ENCODE results near the gene CBFA2T3.

CBFA2T3 gene

DNA sequence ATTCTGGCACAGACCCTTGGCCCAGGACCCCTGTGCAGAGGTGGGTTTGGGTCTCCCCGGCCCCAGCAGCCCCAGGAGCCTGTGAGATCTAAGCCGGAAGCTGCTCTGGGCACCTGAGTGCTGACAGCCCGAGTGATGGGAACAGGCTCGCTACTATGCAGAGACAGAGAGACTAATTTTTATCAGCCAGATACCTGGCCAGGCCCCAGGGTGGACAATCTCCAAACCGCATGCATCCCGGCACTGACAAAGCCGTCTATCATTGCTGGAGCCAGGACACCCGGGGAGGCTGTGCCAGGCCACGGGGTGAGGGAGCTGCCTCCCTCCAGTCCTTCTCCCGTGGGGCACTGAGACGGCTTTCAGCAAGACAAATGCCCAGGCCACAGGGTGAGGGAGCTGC is 25.0 kb downstream of the CBFA2T3 start:
- no peak for DNase-seq (ENCODE audit: low read depth)
- TF ChIP-seq, protein P1, sequence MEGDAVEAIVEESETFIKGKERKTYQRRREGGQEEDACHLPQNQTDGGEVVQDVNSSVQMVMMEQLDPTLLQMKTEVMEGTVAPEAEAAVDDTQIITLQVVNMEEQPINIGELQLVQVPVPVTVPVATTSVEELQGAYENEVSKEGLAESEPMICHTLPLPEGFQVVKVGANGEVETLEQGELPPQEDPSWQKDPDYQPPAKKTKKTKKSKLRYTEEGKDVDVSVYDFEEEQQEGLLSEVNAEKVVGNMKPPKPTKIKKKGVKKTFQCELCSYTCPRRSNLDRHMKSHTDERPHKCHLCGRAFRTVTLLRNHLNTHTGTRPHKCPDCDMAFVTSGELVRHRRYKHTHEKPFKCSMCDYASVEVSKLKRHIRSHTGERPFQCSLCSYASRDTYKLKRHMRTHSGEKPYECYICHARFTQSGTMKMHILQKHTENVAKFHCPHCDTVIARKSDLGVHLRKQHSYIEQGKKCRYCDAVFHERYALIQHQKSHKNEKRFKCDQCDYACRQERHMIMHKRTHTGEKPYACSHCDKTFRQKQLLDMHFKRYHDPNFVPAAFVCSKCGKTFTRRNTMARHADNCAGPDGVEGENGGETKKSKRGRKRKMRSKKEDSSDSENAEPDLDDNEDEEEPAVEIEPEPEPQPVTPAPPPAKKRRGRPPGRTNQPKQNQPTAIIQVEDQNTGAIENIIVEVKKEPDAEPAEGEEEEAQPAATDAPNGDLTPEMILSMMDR (IDR thresholded peaks at IDR 0.05; ENCODE audit: control insufficient read depth, insufficient read depth, low read depth, low read length, missing control alignments) = no peak
- no peak overlapping the region for H3K4me3 ChIP-seq (ENCODE audit: control insufficient read depth, low read depth, low read length)

DNA sequence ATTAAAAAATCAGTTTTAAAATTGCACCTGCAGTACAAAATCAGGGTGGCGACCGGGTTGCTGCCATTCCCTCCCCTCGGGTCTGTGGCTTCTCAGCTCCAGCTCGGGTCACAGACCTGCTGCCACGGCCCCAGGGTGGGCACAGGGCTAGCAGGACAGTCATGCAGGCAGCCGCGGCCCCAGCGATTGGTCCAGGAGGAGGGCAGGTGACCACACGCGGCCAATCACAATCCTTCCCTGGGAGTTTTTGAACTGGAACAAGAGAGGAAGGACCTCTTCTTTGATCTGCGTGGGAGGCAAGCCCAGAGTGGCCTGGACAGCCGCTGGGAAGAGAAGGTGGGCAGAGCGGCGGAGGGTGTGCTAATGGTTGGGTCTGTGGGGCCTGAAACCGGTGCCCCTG is 25.5 kb downstream of the CBFA2T3 start:
- DNase-seq (ENCODE audit: low read depth) = no peak

DNA sequence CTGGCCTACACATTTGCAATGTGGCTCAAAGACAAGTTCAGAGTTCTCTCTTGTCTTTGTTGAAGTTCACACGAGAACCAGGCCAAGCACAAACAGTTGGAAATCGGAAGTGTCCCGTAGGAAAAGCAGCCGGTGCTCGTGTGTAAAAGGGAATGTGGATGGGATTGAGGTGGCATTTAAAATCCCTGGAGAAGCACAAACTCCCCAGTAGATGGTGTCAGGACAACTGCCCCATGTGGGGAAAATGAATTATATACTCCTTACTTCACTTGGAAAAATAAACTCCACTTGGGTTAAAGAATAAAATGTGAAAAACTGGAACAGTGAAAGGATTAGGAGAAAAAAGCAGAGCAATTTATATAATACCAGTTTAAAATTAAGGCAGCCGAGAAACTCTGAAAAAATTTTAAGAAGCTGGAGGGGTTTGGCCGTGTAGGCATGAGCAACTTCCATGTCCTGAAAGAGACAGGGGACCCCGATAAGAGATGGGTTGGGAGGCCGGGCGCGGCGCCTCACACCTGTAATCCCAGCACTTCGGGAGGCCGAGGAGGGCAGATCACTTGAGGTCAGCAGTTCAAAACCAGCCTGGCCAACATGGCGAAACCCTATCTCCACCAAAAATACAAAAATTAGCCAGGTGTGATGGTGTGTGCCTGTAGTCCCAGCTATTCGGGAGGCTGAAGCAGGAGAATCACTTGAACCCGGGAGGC is 28.1 kb downstream of the CBFA2T3 start:
- TF ChIP-seq, protein P1 (IDR thresholded peaks at IDR 0.05; ENCODE audit: control insufficient read depth, insufficient read depth, low read depth, low read length, missing control alignments) = peak; percentile 19

More for the DNA sequence above, 25.5 kb downstream of the CBFA2T3 start:
- TF ChIP-seq, protein P1 (IDR thresholded peaks at IDR 0.05; ENCODE audit: control insufficient read depth, insufficient read depth, low read depth, low read length, missing control alignments) = no peak
- H3K4me3 ChIP-seq (ENCODE audit: control insufficient read depth, low read depth, low read length) = no peak overlapping the region

DNA sequence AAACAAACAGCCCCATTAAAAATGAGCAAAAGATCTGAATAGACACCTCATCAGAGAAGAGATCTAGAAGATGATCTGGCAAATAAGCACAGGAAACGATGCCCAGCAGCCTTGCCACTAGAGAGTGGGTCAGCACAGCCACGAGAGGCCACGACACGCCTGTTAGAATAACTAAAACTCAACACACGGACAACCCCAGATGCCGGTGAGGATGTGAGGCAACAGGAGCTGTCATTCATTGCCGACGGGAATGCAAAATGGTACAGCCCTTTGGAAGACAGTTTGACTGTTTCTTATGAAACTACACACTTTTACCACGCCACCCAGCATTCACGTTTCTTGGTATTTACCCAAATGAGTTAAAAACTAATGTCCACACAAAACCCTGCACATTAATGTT is 31.5 kb downstream of the CBFA2T3 start:
- TF ChIP-seq, protein P1 (IDR thresholded peaks at IDR 0.05; ENCODE audit: control insufficient read depth, insufficient read depth, low read depth, low read length, missing control alignments) = no peak
- DNase-seq (ENCODE audit: low read depth) = no peak
- no peak overlapping the region for H3K4me3 ChIP-seq (ENCODE audit: control insufficient read depth, low read depth, low read length)

More for the DNA sequence above, 28.1 kb downstream of the CBFA2T3 start:
- no peak for DNase-seq (ENCODE audit: low read depth)
- H3K4me3 ChIP-seq (ENCODE audit: control insufficient read depth, low read depth, low read length) = no peak overlapping the region

DNA sequence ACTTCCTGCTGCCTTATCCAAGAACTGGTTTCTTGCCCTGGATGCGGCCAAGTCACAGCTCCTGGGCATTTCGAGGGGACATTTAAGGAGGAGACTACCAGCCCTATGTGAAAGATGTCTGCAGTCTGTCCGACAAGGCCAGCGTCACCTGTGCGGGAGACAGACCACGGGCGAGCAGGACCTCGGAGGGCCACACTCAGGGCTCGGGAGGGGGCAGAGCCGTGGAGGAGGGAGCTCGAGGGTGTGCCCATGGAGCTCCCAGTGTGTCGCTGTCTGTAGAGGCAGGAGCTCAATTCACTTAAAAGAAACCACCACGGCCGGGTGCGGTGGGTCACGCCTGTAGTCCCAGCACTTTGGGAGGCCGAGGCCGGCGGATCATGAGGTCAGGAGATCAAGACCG is 33.3 kb downstream of the CBFA2T3 start:
- TF ChIP-seq, protein P1 (IDR thresholded peaks at IDR 0.05; ENCODE audit: control insufficient read depth, insufficient read depth, low read depth, low read length, missing control alignments) = no peak
- DNase-seq (ENCODE audit: low read depth) = no peak
- no peak overlapping the region for H3K4me3 ChIP-seq (ENCODE audit: control insufficient read depth, low read depth, low read length)

DNA sequence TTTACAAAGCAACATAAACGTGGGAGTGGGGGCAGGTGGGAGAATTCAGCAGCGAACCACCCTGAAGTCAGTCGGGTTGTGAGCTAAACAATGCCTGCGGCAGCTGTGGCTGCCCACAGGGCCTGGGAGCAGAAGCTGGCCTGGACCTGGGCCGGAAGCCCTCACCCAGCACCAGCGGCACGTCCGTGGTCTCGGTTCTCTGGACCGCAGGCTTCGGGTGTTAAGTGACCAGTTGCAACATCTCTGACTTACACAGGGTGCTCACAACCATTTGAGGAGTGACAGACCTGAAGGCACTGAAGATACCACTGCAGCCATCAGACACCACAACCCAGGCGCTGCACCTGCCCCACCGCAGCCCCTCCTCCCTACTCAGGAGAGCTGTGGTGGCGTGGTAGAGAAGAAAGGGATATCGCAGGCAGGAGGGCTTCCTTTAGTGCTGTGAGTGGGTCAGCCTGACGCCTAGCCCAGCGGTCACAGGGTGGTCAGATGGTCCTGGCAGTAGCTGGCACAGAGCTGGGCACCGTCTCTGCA is 33.8 kb downstream of the CBFA2T3 start:
- DNase-seq (ENCODE audit: low read depth) = no peak
- H3K4me3 ChIP-seq (ENCODE audit: control insufficient read depth, low read depth, low read length) = no peak overlapping the region
- TF ChIP-seq, protein P1 (IDR thresholded peaks at IDR 0.05; ENCODE audit: control insufficient read depth, insufficient read depth, low read depth, low read length, missing control alignments) = no peak
